Measurements from ENCODE around the gene GLDN. TPM values are rescaled to one million over a fixed set of nuclear protein-coding genes. Genes with fewer than 3 reads are reported as not detected.

Gene GLDN
- total RNA-seq, 1 donor from 2014 or later: 0.09 TPM

- Histone ChIP-seq H3K27ac (ENCODE audit: low read depth, low read length) (no peak overlapping the region), H3K27me3 (ENCODE audit: insufficient read depth, low read length) (peaks cover 5% of the 10 kb centered on the region), H2AFZ (ENCODE audit: low read depth, low read length) (no peak overlapping the region), H3K9ac (ENCODE audit: low read length) (no peak overlapping the region), H3K9me3 (ENCODE audit: insufficient read depth, low read depth, low read length) (no peaks in the 10 kb centered on the region), H3K79me2 (ENCODE audit: insufficient read depth, low read length) (no peaks in the 10 kb centered on the region), H3K4me1 (ENCODE audit: insufficient read depth, low read length) (no peaks in the 10 kb centered on the region), H3K4me2 (ENCODE audit: low read length) (no peak overlapping the region), H4K20me1 (ENCODE audit: insufficient read depth, low read length) (no peaks in the 10 kb centered on the region), H3K36me3 (ENCODE audit: insufficient read depth, low read length) (no peaks in the 10 kb centered on the region), H3K4me3 (ENCODE audit: insufficient read depth, low read depth, low read length) (no peak overlapping the region)
- peaks cover 4% of the 10 kb centered on the region for H3K9me3 Mint-ChIP-seq (ENCODE audit: unreplicated experiment)
- H3K4me1 Mint-ChIP-seq (ENCODE audit: low read depth, unreplicated experiment): no peaks in the 10 kb centered on the region
- TF ChIP-seq CTCF (IDR thresholded peaks at IDR 0.05; ENCODE audit: insufficient read depth, low read depth, low read length): no peak
- TF ChIP-seq EZH2 (IDR thresholded peaks at IDR 0.05; ENCODE audit: insufficient read depth, low read length): no peak
- no peak for DNase-seq (ENCODE audit: low read depth)
- H3K27ac Mint-ChIP-seq (ENCODE audit: unreplicated experiment): no peak overlapping the region
- no peak overlapping the region for H3K4me3 Mint-ChIP-seq (ENCODE audit: unreplicated experiment)
- no peaks in the 10 kb centered on the region for H3K36me3 Mint-ChIP-seq (ENCODE audit: low read depth, unreplicated experiment)
- FAIRE-seq: no peak
- peaks cover 20% of the 10 kb centered on the region for H3K27me3 Mint-ChIP-seq (ENCODE audit: low read depth, unreplicated experiment)
Observed at GRCh38 chr15:51390966-51391422, 49.5 kb downstream of the GLDN start.

- peaks cover 19% of the 10 kb centered on the region for H3K27me3 ChIP-seq (ENCODE audit: insufficient read depth, low read length)
- H4K20me1 ChIP-seq (ENCODE audit: insufficient read depth, low read length): no peaks in the 10 kb centered on the region
- TF ChIP-seq CTCF (IDR thresholded peaks at IDR 0.05; ENCODE audit: insufficient read depth, low read depth, low read length) (no peak), EZH2 (IDR thresholded peaks at IDR 0.05; ENCODE audit: insufficient read depth, low read length) (no peak)
- DNase-seq (ENCODE audit: low read depth) (no peak), FAIRE-seq (no peak)
- H3K27me3 Mint-ChIP-seq (ENCODE audit: low read depth, unreplicated experiment): peaks cover 34% of the 10 kb centered on the region
- H3K4me3 ChIP-seq (ENCODE audit: insufficient read depth, low read depth, low read length): no peak overlapping the region
- no peaks in the 10 kb centered on the region for H3K36me3 Mint-ChIP-seq (ENCODE audit: low read depth, unreplicated experiment)
- no peak overlapping the region for H2AFZ ChIP-seq (ENCODE audit: low read depth, low read length)
- no peaks in the 10 kb centered on the region for H3K9me3 ChIP-seq (ENCODE audit: insufficient read depth, low read depth, low read length)
- no peak overlapping the region for H3K27ac Mint-ChIP-seq (ENCODE audit: unreplicated experiment)
- H3K36me3 ChIP-seq (ENCODE audit: insufficient read depth, low read length): no peaks in the 10 kb centered on the region
- H3K4me2 ChIP-seq (ENCODE audit: low read length): no peak overlapping the region
- H3K9me3 Mint-ChIP-seq (ENCODE audit: unreplicated experiment): peaks cover 10% of the 10 kb centered on the region
- H3K4me1 ChIP-seq (ENCODE audit: insufficient read depth, low read length): no peaks in the 10 kb centered on the region
- H3K4me1 Mint-ChIP-seq (ENCODE audit: low read depth, unreplicated experiment): no peaks in the 10 kb centered on the region
- H3K4me3 Mint-ChIP-seq (ENCODE audit: unreplicated experiment): no peak overlapping the region
- no peaks in the 10 kb centered on the region for H3K79me2 ChIP-seq (ENCODE audit: insufficient read depth, low read length)
- H3K27ac ChIP-seq (ENCODE audit: low read depth, low read length): no peak overlapping the region
- H3K9ac ChIP-seq (ENCODE audit: low read length): no peak overlapping the region
Observed at GRCh38 chr15:51396921-51397320, 55.5 kb downstream of the GLDN start.

GRCh38 chr15:51398626-51399025 is 57.2 kb downstream of the GLDN start:
- Mint-ChIP-seq H3K9me3 (ENCODE audit: unreplicated experiment) (peaks cover 8% of the 10 kb centered on the region), H3K36me3 (ENCODE audit: low read depth, unreplicated experiment) (no peaks in the 10 kb centered on the region), H3K27me3 (ENCODE audit: low read depth, unreplicated experiment) (peaks cover 35% of the 10 kb centered on the region), H3K4me3 (ENCODE audit: unreplicated experiment) (no peak overlapping the region), H3K4me1 (ENCODE audit: low read depth, unreplicated experiment) (no peaks in the 10 kb centered on the region), H3K27ac (ENCODE audit: unreplicated experiment) (no peak overlapping the region)
- Histone ChIP-seq H3K4me2 (ENCODE audit: low read length) (no peak overlapping the region), H3K9me3 (ENCODE audit: insufficient read depth, low read depth, low read length) (no peaks in the 10 kb centered on the region), H3K36me3 (ENCODE audit: insufficient read depth, low read length) (no peaks in the 10 kb centered on the region), H3K9ac (ENCODE audit: low read length) (no peak overlapping the region), H3K27ac (ENCODE audit: low read depth, low read length) (no peak overlapping the region), H4K20me1 (ENCODE audit: insufficient read depth, low read length) (no peaks in the 10 kb centered on the region), H3K4me1 (ENCODE audit: insufficient read depth, low read length) (no peaks in the 10 kb centered on the region), H3K27me3 (ENCODE audit: insufficient read depth, low read length) (peaks cover 17% of the 10 kb centered on the region), H3K4me3 (ENCODE audit: insufficient read depth, low read depth, low read length) (no peak overlapping the region), H3K79me2 (ENCODE audit: insufficient read depth, low read length) (no peaks in the 10 kb centered on the region), H2AFZ (ENCODE audit: low read depth, low read length) (no peak overlapping the region)
- DNase-seq (ENCODE audit: low read depth): no peak
- FAIRE-seq: no peak
- TF ChIP-seq CTCF (IDR thresholded peaks at IDR 0.05; ENCODE audit: insufficient read depth, low read depth, low read length) (no peak), EZH2 (IDR thresholded peaks at IDR 0.05; ENCODE audit: insufficient read depth, low read length) (no peak)

Measured in astrocyte (in vitro differentiated cells and primary cell).